ENCODE results near the gene RYR2.

Gene RYR2

DNA sequence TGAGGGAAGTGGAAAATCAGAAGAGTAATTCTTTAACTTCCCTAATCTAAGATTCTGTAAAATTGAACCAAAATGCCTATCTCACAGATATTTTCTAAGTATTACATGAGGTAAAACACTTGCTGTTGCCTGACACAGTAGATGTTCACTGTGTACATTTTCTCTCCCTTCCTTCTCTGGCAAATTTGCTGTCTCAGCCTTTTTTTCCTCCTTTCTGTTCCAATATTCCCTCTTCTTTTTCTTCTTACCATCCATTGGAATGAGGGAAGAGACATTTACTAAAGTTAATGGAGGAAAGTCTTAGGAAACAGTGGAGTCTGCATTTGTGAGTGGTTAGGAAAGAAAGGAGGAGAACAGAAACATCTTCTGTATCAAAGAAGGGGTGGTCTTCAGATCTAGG is 608.8 kb downstream of the RYR2 start:
- intact Hi-C loops (cut with DNase I), result no loop called here
- no peak for DNase-seq

DNA sequence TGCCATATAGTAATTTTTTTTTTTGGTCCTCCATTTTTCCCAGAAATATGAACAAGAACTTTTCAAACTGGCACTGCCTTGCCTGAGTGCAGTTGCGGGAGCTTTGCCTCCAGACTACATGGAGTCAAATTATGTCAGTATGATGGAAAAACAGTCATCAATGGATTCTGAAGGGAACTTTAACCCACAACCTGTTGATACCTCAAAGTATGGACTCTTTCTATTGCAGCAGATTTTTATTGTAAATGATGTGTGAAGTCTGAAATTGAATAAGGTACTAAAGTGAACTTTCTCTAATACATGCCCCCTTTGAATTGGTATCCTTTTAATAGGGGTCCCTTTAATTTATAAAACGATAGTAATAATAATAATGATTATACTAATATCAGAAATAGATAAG is 613.8 kb downstream of the RYR2 start:
- no peak for DNase-seq
- intact Hi-C loops (cut with DNase I), result no loop called here

DNA sequence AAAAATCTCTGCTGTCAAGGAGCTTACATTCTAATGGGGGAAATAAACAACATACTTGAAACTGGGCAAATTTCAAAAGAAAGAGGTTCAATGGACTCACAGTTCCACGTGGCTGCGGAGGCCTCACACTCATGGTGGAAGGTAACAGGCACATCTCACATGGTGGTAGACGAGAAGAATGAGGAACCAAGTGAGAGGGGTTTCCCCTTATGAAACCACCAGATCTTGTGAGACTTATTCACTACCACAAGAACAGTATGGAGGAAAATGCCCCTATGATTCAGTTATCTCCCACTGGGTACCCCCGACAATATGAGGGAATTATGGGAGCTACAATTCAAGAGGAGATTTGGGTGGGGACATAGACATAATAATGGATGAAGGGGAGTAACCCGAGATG is 622.4 kb downstream of the RYR2 start:
- intact Hi-C loops (cut with DNase I), result no loop called here
- DNase-seq, result no peak

DNA sequence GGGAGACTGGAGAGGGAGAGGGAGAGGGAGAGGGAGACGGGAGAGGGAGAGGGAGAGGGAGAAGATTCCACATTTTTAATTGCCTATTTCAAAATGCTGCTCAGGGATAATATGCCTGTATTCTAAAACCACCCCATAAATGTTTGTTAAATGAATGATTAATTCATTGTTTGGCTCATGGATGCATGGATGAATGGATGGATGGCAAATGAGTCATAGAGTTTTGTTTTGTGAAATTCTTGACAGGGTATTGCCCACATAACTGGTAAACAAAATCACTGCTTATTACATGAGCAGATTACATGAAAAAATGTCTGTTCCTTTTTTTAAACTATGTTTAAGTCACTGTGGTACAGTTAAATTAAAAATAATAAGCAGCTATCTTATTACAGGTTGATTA is 628.3 kb downstream of the RYR2 start:
- intact Hi-C loops (cut with DNase I), result no loop called here
- no peak for DNase-seq

DNA sequence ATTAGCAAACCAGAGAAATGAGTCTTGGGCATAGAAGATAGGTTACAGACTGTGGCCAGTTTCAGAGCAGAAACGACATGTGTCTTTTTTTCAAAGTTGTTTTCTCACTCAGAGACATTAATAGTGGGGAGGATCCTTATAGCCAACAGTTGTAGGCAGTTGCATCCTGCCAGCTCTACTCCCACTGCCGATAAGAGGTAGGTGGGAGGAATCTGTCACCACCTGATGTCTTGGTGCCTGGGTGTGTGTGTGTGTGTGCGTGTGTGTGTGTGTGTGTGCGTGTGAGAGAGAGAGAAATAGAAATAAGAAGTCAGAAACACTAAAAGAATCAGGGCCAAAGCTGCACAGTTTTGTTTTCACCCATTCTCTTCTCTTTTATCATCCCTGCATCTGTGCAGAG is 629.3 kb downstream of the RYR2 start:
- intact Hi-C loops (cut with DNase I), result no loop called here
- peak in 38 of 42 donors; percentile 17 to 83 (median 53) for DNase-seq

DNA sequence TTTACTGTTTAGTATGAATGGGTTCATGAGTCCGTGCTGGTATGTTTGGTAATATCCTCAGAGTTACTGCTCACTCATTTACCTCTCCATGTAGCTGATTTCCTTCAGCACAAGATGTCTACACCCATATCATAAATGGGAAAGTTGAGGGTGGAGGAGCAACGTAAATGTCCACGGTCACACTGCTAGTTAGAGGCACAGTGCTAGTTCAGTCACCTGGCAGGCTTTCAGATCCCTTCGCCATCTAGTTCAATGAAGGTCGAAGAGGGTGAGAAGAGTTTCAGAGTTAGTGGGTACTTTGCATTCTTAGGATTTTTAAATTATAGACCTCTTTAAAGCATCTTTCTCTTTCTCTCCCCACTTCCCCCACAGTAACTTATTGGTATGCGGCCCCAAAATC is 630.0 kb downstream of the RYR2 start:
- DNase-seq, result no peak
- intact Hi-C loops (cut with DNase I), result no loop called here

DNA sequence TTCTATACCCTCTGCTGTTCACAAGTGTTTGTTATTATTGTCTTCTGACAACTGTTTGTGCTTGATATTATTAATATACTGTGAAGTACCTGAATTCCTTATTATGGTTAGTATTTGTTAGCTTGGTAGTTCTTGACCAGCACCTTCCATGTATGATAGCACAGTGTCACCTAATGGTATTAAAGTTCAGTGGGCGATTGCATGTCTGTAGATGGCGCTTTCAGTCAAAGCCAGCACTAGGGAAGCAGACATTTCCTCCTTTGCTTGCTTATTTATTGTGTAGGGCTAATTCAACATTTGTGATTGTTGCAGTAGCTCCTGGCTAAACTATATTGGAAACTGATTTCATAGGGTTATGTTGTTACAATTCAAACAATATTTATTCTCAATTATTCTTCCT is 630.8 kb downstream of the RYR2 start:
- intact Hi-C loops (cut with DNase I), result no loop called here
- DNase-seq, result no peak

DNA sequence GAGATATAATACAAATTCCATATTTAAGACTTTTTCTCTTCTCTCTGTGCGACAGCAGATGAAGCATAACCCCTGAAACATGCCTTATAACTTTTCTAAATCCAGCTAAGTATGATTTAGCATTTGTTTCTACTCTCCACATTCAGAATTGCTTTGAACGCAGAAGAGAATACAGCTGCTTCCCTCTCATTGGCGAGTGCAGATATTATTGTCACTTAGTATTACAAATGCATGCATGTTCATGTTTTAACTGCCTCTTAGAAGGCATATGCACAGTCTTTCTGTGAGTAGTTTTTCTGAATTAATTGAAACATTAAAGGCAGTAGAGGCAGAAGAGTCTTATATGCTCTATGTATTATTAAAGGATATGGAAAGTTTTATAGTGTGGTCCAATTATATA is 631.6 kb downstream of the RYR2 start:
- no peak for DNase-seq
- intact Hi-C loops (cut with DNase I), result no loop called here

DNA sequence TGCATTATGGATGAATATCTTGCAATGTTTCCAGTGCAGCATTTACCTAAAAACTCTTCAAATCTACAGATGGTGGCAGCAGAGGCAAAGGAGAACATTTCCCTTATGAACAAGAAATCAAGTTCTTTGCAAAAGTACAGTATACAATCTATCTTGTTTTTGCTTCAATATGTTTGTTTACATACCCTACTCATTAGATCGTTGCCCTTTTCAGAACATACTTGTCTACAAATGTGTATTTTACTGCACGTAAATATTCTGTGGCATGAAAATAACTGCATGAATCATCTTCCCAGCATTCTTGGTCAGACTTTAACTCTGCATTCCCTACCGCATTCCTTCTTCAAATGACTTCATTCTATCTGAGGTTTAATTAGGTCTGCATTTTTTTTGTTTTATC is 636.0 kb downstream of the RYR2 start:
- DNase-seq, result peak in 2 of 42 donors; percentile 9
- intact Hi-C loops (cut with DNase I), result no loop called here

DNA sequence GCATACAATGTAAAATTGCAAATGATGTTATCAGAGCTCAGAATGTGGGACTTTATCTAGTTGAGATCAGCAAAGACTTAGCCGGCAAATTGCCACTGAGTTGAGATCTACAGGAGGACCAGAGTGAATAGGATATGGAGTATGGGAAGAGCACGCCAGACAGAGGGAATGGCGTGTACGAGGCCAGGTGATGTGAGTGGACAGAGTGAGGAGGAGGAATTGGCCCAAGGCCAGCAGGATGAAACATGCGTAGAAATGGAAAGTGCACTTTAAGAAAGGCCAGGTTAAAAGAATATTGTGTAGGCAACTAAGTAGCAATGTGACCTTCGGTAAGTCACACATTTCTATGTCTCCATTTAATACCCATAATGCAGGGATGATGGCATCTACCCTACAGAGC is 637.7 kb downstream of the RYR2 start:
- DNase-seq, result no peak
- intact Hi-C loops (cut with DNase I), result no loop called here

DNA sequence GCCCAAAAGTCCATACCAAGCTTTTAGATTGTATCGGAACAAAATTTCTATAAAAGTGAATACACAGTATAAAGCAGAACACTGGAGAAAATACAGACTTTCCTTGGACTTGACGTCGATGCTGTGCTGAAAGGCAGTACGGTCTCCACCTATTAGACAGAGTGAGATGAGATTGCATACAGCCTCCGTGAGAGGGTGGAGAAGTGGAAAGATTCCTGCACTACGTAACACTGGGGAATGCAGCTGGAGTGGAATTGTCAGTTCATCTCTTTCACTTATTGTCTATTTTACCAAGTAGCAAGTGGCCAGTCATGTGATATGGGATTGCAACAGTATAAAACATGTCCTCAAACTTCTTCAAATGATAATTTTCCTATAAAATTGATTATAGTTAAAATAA is 639.2 kb downstream of the RYR2 start:
- intact Hi-C loops (cut with DNase I), result no loop called here
- no peak for DNase-seq

DNA sequence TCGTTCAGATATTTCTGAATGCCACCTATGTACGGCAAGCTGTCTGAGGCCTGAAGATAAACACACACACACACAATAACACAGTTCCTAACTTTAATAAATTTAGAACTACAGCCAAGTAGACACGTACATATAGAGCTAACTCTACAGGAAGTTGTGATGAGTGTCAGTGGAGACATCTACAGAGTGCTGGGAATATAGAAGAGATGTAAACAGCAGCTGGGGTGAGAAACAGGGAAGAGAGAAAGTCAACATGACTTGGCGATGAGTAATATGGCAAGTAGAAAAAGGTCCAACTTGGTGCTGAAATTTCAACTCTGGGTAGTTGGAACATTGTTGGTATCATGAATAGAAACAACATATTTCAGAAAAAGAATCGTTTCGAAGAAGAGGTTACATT is 642.3 kb downstream of the RYR2 start:
- DNase-seq, result no peak
- intact Hi-C loops (cut with DNase I), result no loop called here

DNA sequence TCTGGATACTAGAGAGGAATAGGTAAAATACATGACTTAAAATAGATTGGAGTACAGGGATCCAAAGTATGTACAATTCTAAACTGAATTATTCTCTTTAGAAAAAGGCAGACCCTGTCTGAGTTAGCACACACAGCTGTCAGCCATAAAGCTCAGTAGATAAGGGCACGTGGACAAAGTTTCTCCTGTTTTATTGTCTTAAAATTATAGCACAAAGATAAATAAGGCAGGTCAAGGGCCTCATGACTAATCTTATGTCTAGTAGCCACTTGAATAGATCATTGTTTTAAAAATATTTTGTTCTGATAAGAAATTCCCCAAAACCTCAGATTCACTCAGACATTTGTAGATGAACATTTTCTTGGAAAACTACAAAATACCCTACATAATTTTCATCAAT is 643.6 kb downstream of the RYR2 start:
- intact Hi-C loops (cut with DNase I), result no loop called here
- no peak for DNase-seq

DNA sequence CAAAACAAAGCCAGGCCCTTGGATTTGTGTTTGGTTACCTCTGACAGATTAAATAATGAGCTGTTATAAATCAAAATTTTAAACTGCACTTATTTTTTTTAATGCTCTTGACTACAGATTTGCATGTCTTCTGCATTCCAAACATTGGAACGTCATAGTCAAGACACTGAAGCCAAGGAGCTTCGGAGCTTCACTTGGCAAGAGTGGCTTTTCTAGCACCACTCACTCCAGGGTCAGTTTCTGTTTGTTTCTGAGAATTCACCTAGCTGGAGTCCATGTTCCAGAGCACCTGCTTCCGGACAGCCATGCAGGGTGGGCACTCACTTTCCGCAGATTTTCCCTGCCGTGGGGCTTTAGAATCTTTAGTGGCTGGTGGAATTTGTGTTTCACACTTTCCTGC is 645.8 kb downstream of the RYR2 start:
- intact Hi-C loops (cut with DNase I), result no loop called here
- DNase-seq, result no peak

DNA sequence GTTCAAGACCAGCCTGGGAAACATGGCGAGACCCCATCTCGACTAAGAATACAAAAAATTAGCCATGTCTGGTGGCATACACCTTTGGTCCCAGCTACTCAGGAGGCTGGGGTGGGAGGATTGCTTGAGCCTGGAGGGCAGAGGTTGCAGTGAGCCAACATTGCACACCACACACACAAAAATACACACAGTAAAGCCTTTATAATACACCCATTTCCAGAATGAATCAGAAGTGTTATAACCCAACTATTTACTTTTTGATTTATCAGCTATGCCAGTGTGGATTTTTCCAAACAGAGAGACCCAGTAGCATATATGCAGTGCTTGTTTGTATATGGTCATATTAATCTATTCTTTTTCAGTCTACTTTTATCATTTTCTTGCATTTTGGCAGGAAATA is 648.7 kb downstream of the RYR2 start:
- intact Hi-C loops (cut with DNase I), result no loop called here

DNA sequence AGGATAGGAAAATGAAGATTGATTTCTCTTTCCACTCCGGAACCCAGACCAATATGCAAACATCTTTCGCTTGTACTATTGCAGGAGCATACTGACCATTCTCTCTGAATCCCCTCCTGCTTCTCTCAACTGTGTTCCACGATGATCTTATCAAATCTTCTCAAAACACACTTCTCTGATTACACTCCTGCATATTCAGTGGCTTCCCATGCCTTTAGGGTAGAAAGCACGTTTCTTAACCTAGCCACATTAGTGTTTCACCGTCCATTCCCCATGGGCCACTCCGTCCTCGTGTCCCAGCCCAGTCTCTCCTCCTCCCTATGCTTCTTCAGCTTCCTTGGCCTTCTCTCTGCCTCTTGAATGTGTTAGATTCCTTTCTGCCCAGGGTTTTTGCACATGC is 650.3 kb downstream of the RYR2 start:
- intact Hi-C loops (cut with DNase I), result no loop called here
- DNase-seq, result no peak

More for the DNA sequence above, 648.7 kb downstream of the RYR2 start:
- DNase-seq, result no peak

DNA sequence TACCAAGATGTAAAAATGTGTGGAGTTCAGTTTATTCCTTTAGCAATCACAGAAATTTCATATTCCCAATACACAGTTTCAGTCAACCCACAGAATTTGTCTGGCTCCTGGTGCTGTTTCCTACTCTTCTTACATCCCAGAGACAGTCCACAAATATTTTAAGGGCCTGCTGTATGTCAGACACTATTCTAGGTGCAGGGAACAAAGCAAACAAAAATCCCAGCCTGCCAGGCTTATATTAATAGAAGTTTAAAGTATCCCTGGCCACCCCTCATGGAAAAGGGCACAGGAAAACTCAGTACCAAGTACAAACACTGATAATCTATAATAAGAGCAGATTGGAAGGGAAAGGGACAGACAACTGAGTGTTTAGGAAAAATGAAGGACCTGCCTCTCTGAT is 653.9 kb downstream of the RYR2 start:
- no peak for DNase-seq
- intact Hi-C loops (cut with DNase I), result no loop called here

DNA sequence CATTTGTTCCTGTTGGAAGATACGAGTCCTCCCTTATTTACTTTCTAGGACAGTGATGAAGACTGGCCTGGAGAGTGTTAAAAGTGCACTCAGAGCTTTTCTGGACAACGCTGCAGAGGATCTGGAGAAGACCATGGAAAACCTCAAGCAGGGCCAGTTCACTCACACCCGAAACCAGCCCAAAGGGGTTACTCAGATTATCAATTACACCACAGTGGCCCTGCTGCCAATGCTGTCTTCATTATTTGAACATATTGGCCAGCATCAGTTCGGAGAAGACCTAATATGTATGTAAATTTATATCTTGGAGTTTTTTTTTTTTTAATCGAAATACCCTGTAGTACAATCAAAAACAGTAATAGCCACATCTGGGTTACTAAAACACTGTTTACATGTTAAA is 658.2 kb downstream of the RYR2 start:
- intact Hi-C loops (cut with DNase I), result no loop called here
- no peak for DNase-seq

DNA sequence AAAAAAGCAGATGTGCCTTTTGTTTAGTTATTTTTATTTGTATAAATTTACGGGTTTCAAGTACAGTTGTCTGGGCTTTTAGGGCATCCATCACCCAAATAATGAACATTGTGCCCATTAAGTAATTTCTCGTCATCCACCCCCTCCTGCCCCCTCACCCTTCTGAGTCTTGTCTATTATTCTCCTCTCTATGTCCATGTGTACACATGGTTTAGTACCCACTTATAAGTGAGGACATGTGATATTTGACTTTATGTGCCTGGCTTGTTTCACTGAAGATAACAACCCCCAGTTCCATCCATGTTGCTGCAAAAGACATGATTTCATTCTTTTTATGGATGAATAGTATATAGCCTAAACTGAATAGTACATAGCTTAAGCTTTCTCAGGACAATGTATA is 659.5 kb downstream of the RYR2 start:
- no peak for DNase-seq
- intact Hi-C loops (cut with DNase I), result no loop called here

DNA sequence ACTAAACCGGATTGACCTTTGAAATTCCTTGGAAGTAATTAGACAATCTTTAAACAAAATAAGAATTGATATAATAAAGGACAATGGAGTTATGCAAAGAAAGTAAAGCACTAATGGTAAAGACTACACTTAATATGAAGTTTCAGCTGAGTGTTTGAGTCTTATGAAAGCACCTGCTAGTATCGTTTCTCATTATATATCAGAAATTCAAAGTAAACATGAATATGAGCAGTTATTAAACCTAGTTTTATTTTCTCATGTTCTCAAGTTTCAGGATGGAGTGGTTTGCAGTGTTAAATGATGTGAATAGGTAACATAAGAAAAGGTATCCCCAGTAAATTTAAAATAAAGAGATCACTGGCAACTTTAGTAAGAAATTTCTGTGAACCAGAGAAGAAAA is 660.2 kb downstream of the RYR2 start:
- no peak for DNase-seq
- intact Hi-C loops (cut with DNase I), result no loop called here

DNA sequence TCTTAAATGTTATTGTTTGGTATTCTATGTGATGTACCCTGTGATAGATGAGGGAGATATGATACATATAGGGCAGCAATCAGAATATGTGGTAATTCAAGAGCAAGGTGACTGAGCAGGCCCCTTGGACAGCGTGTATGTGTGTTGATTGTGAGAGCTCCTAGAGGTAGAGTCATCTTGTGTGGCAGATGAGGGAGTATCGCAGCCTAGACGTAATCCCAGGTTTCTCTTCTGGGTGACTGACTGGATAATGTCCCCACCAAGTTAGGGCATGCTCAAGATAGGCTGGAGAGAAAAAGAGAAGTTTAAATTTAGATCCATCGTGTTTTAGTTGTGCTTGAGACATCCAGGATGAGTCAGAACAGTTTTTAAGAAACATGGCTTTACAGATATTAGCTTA is 663.5 kb downstream of the RYR2 start:
- DNase-seq, result peak in 3 of 42 donors; percentile 22 to 37 (median 26)

DNA sequence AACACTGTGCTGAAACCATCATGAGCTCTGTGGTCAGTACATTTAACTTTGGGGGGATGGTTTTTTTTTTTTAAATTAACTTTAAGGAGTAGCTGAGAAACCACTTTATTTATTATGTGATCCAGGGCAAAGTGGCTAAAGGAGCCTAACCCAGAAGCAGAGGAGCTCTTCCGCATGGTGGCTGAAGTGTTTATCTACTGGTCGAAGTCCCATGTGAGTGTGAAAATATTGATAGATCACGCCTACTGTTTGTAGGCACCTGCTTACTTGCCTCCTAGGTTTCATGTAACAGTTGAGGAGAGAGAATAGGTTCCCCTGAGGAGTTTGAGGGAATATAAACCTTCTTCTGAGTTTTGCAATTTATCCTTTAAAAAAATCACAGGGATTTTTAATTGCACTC is 667.4 kb downstream of the RYR2 start:
- intact Hi-C loops (cut with DNase I), result no loop called here
- DNase-seq, result no peak

More for the DNA sequence above, 663.5 kb downstream of the RYR2 start:
- intact Hi-C loops (cut with DNase I), result no loop called here

DNA sequence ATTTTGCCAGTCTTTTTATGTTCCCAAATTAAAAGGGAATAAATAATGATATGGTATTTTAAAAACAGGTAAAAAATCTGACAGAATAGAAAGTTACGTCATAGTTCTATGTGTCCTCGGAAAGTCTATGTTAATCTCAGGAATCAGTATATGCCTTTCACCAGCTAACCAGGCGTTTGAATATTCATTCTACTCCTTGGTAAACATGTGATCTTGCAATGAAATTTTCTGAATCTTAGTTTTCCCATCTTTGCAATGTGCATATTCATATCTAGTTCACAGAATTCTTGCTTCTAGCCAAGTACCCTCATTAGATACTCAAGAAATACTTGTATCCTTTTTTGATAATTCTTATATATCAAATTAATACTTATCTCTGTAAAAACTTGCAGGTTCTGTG is 669.3 kb downstream of the RYR2 start:
- DNase-seq, result no peak
- intact Hi-C loops (cut with DNase I), result no loop called here
